ENCODE results near the gene AOPEP.
A peak's percentile ranks its signal among the peaks of the same experiment; 100 is the strongest.

AOPEP gene

DNA sequence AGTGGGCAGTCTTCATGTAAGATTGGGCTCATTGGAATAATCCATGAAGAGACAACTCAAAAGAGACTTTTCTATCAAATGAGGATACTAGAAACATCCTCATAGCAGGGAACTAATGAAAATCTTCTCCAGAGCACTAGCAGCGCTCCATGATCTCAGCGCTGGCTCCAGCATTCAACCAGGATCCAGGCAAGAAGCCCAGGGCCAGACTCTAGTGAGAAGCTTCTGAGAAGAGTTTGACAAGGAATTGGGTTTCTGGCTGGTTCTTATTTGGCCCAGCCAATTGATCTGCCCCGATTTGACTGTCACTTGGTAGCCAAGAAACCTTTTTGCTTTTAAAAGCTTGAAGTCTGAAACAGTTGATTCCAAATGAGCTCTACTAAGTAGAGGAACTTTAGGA, 60.1 kb downstream of the AOPEP start:
- intact Hi-C loops (cut with DNase I; ENCODE audit: low total_unique reads) = no loop called here
- TF ChIP-seq, protein P1, sequence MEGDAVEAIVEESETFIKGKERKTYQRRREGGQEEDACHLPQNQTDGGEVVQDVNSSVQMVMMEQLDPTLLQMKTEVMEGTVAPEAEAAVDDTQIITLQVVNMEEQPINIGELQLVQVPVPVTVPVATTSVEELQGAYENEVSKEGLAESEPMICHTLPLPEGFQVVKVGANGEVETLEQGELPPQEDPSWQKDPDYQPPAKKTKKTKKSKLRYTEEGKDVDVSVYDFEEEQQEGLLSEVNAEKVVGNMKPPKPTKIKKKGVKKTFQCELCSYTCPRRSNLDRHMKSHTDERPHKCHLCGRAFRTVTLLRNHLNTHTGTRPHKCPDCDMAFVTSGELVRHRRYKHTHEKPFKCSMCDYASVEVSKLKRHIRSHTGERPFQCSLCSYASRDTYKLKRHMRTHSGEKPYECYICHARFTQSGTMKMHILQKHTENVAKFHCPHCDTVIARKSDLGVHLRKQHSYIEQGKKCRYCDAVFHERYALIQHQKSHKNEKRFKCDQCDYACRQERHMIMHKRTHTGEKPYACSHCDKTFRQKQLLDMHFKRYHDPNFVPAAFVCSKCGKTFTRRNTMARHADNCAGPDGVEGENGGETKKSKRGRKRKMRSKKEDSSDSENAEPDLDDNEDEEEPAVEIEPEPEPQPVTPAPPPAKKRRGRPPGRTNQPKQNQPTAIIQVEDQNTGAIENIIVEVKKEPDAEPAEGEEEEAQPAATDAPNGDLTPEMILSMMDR (IDR thresholded peaks at IDR 0.05) = no peak
- Histone ChIP-seq H3K27ac (no peak overlapping the region), H3K27me3 (no peaks in the 10 kb centered on the region), H3K4me1 (peaks cover 0 to 19% (median 15%) of the 10 kb centered on the region in 4 donors), H3K4me3 (no peak overlapping the region), H3K9me3 (no peaks in the 10 kb centered on the region), H3K36me3 (no peaks in the 10 kb centered on the region)
- DNase-seq = no peak

DNA sequence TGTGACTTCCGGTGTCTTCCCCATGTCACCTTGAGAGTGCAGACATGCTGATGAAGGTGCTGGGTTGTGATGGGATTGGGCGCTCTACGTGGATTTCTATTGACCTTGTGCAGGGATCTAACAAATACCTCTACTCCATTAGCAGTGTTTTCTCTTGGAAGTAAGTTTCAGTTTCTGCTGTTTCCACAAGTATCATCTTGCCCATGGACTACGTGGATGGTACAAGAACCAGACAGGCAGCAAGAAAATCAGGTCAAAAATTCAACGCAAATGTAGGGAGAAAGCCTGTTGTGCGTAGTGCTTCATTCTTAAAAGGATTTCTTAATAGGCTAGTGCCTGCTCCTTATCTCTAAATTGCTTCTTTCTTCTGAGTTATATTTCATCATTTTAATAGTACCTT, 60.8 kb downstream of the AOPEP start:
- H3K27me3 ChIP-seq = no peaks in the 10 kb centered on the region
- peaks cover 0 to 15% (median 13%) of the 10 kb centered on the region in 4 donors for H3K4me1 ChIP-seq
- no peaks in the 10 kb centered on the region for H3K36me3 ChIP-seq
- intact Hi-C loops (cut with DNase I; ENCODE audit: low total_unique reads) = no loop called here
- TF ChIP-seq, protein P1 (IDR thresholded peaks at IDR 0.05) = no peak
- H3K4me3 ChIP-seq = no peak overlapping the region
- no peak overlapping the region for H3K27ac ChIP-seq
- no peak for DNase-seq
- no peaks in the 10 kb centered on the region for H3K9me3 ChIP-seq

DNA sequence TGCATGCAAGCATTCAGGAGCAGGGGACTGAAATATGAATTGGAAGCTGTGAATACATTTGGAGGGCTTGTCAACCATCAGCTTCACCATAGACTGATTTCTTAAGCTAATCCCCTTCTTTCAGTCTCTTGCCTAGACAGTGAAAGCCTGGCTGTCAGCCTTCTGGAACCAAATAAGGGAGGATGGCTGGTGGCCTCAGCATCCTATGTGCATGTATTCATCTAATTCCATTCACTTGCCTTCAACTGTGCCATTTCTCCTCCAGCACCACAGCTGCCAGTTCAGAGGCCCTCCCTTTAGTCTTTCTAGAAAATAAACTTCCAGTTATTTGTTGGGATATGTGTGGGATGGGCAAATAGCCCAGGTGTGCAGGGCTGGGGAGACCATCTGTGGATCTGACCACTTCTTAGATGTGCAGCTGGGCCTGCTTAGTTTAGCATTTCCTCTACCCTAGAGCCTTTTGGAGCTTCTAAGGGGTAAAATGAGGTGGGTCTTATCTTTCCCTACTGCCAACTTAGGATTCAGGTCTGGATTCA, 62.1 kb downstream of the AOPEP start:
- no peak overlapping the region for H3K4me3 ChIP-seq
- H3K4me1 ChIP-seq = peaks cover 0 to 16% (median 10%) of the 10 kb centered on the region in 4 donors
- no peak for DNase-seq
- no peaks in the 10 kb centered on the region for H3K27me3 ChIP-seq
- no peaks in the 10 kb centered on the region for H3K36me3 ChIP-seq
- H3K9me3 ChIP-seq = no peaks in the 10 kb centered on the region
- no peak overlapping the region for H3K27ac ChIP-seq
- TF ChIP-seq, protein P1 (IDR thresholded peaks at IDR 0.05) = no peak
- intact Hi-C loops (cut with DNase I; ENCODE audit: low total_unique reads) = no loop called here

DNA sequence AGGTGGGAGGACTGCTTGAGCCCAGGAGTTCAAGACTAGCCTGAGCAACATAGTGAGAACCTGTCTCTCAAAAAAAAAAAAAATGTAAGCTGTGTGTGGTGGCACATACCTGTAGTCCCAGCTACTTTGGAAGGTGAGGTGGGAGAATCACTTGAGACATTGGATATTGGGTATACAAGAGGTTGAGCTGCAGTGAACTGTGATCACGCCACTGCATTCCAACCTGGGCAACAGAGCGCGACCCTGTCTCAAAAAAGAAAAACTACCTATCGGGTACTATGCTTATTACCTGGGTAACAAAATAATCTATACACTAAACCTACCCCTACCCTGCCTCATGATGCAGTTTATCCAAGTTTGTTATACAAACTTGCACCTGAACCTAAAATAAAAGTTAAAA, 64.9 kb downstream of the AOPEP start:
- TF ChIP-seq, protein P1 (IDR thresholded peaks at IDR 0.05) = no peak

DNA sequence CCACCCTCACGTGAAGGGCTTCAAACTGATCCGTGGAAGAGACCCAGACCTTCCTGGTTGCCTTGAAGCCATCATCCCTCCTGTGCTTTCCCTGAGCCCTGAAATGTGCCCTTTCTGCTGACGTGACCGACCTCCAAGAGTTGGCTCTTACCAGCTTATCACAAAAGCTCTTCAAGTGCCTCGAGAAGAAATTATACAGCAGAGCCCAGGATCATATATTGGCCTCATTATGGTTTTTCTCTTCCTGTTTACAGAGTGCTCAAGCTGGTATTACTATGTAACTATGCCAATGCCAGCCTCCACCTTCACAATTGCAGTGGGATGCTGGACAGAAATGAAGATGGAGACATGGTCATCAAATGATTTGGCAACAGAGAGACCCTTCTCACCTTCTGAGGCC, 66.0 kb downstream of the AOPEP start:
- no peaks in the 10 kb centered on the region for H3K27me3 ChIP-seq
- H3K27ac ChIP-seq = peak overlapping the region; percentile 72 to 79
- peaks cover 0 to 36% (median 13%) of the 10 kb centered on the region in 4 donors for H3K4me1 ChIP-seq
- intact Hi-C loops (cut with DNase I; ENCODE audit: low total_unique reads) = no loop called here
- no peaks in the 10 kb centered on the region for H3K36me3 ChIP-seq
- TF ChIP-seq, protein P1 (IDR thresholded peaks at IDR 0.05) = no peak
- no peak overlapping the region for H3K4me3 ChIP-seq
- H3K9me3 ChIP-seq = no peaks in the 10 kb centered on the region
- DNase-seq = no peak

More for the DNA sequence above, 64.9 kb downstream of the AOPEP start:
- H3K4me3 ChIP-seq = no peak overlapping the region
- H3K36me3 ChIP-seq = no peaks in the 10 kb centered on the region
- no peak overlapping the region for H3K27ac ChIP-seq
- H3K4me1 ChIP-seq = peaks cover 0 to 28% (median 13%) of the 10 kb centered on the region in 4 donors
- no peaks in the 10 kb centered on the region for H3K9me3 ChIP-seq
- intact Hi-C loops (cut with DNase I; ENCODE audit: low total_unique reads) = no loop called here
- no peak for DNase-seq
- H3K27me3 ChIP-seq = no peaks in the 10 kb centered on the region

Data from tibial artery (tissue), 4 donors.